HG03045 (cell line): ENCODE data around the gene CCL3.
A peak's percentile ranks its signal among the peaks of the same experiment; 100 is the strongest.
"Not testable (repeated sequence)": the region's sequence is repeated elsewhere in the genome, so short reads cannot be mapped to it uniquely, and the experiment has no call there.

ENCODE experiments used
- ATAC-seq: cut with Tn5 transposase; IDR thresholded peaks from one replicate; pipeline ENCODE4 v1.9.1; 2021; ENCODE audit warnings: mild to moderate bottlenecking, moderate library complexity; ENCODE audit not compliant: unreplicated experiment

Gene CCL3

GRCh38 chr17:36088670-36089338, 1.1 kb downstream of the CCL3 start:
- ATAC-seq = no peak

- not testable (repeated sequence) for ATAC-seq
Measured at GRCh38 chr17:36087897-36088572, 1.9 kb downstream of the CCL3 start.

- not testable (repeated sequence) for ATAC-seq
Measured at GRCh38 chr17:36087471-36087870, 2.5 kb downstream of the CCL3 start.

GRCh38 chr17:36086791-36087190, 3.2 kb downstream of the CCL3 start:
- no peak for ATAC-seq

- no peak for ATAC-seq
Measured at GRCh38 chr17:36085765-36086164, 4.2 kb downstream of the CCL3 start.

GRCh38 chr17:36083691-36084090, 6.3 kb downstream of the CCL3 start:
- not testable (repeated sequence) for ATAC-seq

GRCh38 chr17:36082482-36083120, 7.3 kb downstream of the CCL3 start:
- peak; percentile 49 for ATAC-seq

- ATAC-seq = peak; percentile 26
Measured at GRCh38 chr17:36081681-36082471, 8.1 kb downstream of the CCL3 start.

GRCh38 chr17:36074365-36074764, 15.6 kb downstream of the CCL3 start:
- ATAC-seq = no peak

GRCh38 chr17:36072431-36073121, 17.4 kb downstream of the CCL3 start:
- ATAC-seq = no peak

- no peak for ATAC-seq
Measured at GRCh38 chr17:36071751-36072150, 18.2 kb downstream of the CCL3 start.

GRCh38 chr17:36070427-36070826, 19.5 kb downstream of the CCL3 start:
- ATAC-seq = no peak

- no peak for ATAC-seq
Measured at GRCh38 chr17:36069136-36069535, 20.8 kb downstream of the CCL3 start.

- ATAC-seq = no peak
Measured at GRCh38 chr17:36068524-36068923, 21.4 kb downstream of the CCL3 start.

GRCh38 chr17:36066365-36066985, 23.5 kb downstream of the CCL3 start:
- no peak for ATAC-seq

- no peak for ATAC-seq
Measured at GRCh38 chr17:36063786-36064541, 26.0 kb downstream of the CCL3 start, which contains the start of gene CCL18. CCL18 (plus strand) TSS chr17:36064272; CDS start chr17:36064343, 71 bp downstream.

GRCh38 chr17:36060816-36061215, 29.1 kb downstream of the CCL3 start:
- ATAC-seq = no peak

- no peak for ATAC-seq
Measured at GRCh38 chr17:36059406-36059805, 30.5 kb downstream of the CCL3 start.

GRCh38 chr17:36057911-36058310, 32.0 kb downstream of the CCL3 start:
- ATAC-seq = no peak
